ENCODE data around the gene HMCN1. TPM values are rescaled to one million over a fixed set of nuclear protein-coding genes. Genes with fewer than 3 reads are reported as not detected.

The HMCN1 gene
- total RNA-seq, 1 experiment from 2014 or later = 0.31 TPM

DNA sequence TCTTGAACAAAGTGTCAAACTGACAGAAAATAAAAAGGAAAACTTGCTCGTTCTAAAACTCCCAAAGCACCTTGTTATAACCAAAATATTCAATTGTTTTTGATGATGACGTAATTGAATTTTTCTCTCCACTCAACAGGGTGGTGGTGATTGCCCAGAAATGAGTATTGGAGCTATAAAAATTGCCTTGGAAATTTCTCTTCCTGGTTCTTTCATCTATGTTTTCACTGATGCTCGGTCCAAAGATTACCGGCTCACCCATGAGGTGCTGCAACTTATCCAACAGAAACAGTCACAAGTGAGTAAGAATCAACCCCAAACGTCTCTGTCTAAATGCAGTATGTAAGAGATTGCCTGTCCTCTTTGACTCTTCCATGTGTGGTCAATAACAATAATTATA is 130.1 kb downstream of the HMCN1 start:
- Histone ChIP-seq H3K4me3 (no peak overlapping the region), H3K36me3 (ENCODE audit: low read depth) (no peaks in the 10 kb centered on the region), H3K9me3 (ENCODE audit: insufficient read depth, low read depth) (no peaks in the 10 kb centered on the region; the same call in 1 of the 2 replicates), H2AFZ (no peak overlapping the region), H3K79me2 (ENCODE audit: low read depth) (no peaks in the 10 kb centered on the region), H3K27ac (no peak overlapping the region), H3K27me3 (ENCODE audit: insufficient read depth, low read depth) (no peaks in the 10 kb centered on the region), H3K4me2 (no peak overlapping the region), H4K20me1 (ENCODE audit: insufficient read depth) (no peaks in the 10 kb centered on the region), H3K9me2 (ENCODE audit: insufficient read depth) (peaks cover 7% of the 10 kb centered on the region; the same call in 1 of the 2 replicates), H3K4me1 (replicated peaks; ENCODE audit: insufficient read depth) (peaks cover 7% of the 10 kb centered on the region; the same call in 1 of the 2 replicates), H3F3A (ENCODE audit: insufficient read depth, low read depth) (no peaks in the 10 kb centered on the region)
- POLR2A ChIA-PET (ENCODE audit: unreplicated experiment) = no interaction called here
- TF ChIP-seq, protein P1, sequence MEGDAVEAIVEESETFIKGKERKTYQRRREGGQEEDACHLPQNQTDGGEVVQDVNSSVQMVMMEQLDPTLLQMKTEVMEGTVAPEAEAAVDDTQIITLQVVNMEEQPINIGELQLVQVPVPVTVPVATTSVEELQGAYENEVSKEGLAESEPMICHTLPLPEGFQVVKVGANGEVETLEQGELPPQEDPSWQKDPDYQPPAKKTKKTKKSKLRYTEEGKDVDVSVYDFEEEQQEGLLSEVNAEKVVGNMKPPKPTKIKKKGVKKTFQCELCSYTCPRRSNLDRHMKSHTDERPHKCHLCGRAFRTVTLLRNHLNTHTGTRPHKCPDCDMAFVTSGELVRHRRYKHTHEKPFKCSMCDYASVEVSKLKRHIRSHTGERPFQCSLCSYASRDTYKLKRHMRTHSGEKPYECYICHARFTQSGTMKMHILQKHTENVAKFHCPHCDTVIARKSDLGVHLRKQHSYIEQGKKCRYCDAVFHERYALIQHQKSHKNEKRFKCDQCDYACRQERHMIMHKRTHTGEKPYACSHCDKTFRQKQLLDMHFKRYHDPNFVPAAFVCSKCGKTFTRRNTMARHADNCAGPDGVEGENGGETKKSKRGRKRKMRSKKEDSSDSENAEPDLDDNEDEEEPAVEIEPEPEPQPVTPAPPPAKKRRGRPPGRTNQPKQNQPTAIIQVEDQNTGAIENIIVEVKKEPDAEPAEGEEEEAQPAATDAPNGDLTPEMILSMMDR (conservative IDR thresholded peaks at IDR 0.05) = no peak
- no peak for TF ChIP-seq EZH2 (IDR thresholded peaks at IDR 0.05; ENCODE audit: low read depth)
- no peak for DNase-seq
- CTCF ChIA-PET = no interaction called here
- no TSS peak for BruUV-seq (replicated peaks)
- intact Hi-C loops (cut with micrococcal nuclease; ENCODE audit: unreplicated experiment) = no loop called here

- H3K27ac ChIP-seq = no peak overlapping the region
- ChIA-PET CTCF (no interaction called here), POLR2A (ENCODE audit: unreplicated experiment) (no interaction called here)
- H3K4me2 ChIP-seq = no peak overlapping the region
- no peaks in the 10 kb centered on the region for H4K20me1 ChIP-seq (ENCODE audit: insufficient read depth)
- intact Hi-C loops (cut with micrococcal nuclease; ENCODE audit: unreplicated experiment) = no loop called here
- no peak for DNase-seq
- peaks cover 7% of the 10 kb centered on the region; the same call in 1 of the 2 replicates for H3K9me2 ChIP-seq (ENCODE audit: insufficient read depth)
- H2AFZ ChIP-seq = peak overlapping the region; percentile 32; the same call in 1 of the 2 replicates
- BruUV-seq (replicated peaks) = no TSS peak
- no peaks in the 10 kb centered on the region for H3F3A ChIP-seq (ENCODE audit: insufficient read depth, low read depth)
- H3K4me1 ChIP-seq (replicated peaks; ENCODE audit: insufficient read depth) = peaks cover 7% of the 10 kb centered on the region; the same call in 1 of the 2 replicates
- no peaks in the 10 kb centered on the region; the same call in 1 of the 2 replicates for H3K9me3 ChIP-seq (ENCODE audit: insufficient read depth, low read depth)
- TF ChIP-seq, protein P1 (conservative IDR thresholded peaks at IDR 0.05) = no peak
- no peaks in the 10 kb centered on the region for H3K79me2 ChIP-seq (ENCODE audit: low read depth)
- no peak overlapping the region for H3K4me3 ChIP-seq
- H3K27me3 ChIP-seq (ENCODE audit: insufficient read depth, low read depth) = no peaks in the 10 kb centered on the region
- H3K36me3 ChIP-seq (ENCODE audit: low read depth) = no peaks in the 10 kb centered on the region
Observed at GRCh38 chr1:185864889-185865517, 130.8 kb downstream of the HMCN1 start.

- ChIA-PET CTCF (no interaction called here), POLR2A (ENCODE audit: unreplicated experiment) (no interaction called here)
- Histone ChIP-seq H3F3A (ENCODE audit: insufficient read depth, low read depth) (no peaks in the 10 kb centered on the region), H3K4me3 (no peak overlapping the region), H3K4me2 (no peak overlapping the region), H3K79me2 (ENCODE audit: low read depth) (no peaks in the 10 kb centered on the region), H3K36me3 (ENCODE audit: low read depth) (no peaks in the 10 kb centered on the region), H3K4me1 (replicated peaks; ENCODE audit: insufficient read depth) (no peaks in the 10 kb centered on the region), H3K27me3 (ENCODE audit: insufficient read depth, low read depth) (no peaks in the 10 kb centered on the region), H3K27ac (no peak overlapping the region), H3K9me2 (ENCODE audit: insufficient read depth) (no peaks in the 10 kb centered on the region; the same call in 1 of the 2 replicates), H2AFZ (no peak overlapping the region), H3K9me3 (ENCODE audit: insufficient read depth, low read depth) (no peaks in the 10 kb centered on the region), H4K20me1 (ENCODE audit: insufficient read depth) (no peaks in the 10 kb centered on the region)
- DNase-seq = no peak
- no peak for TF ChIP-seq EZH2 (IDR thresholded peaks at IDR 0.05; ENCODE audit: low read depth)
- TF ChIP-seq, protein P1 (conservative IDR thresholded peaks at IDR 0.05) = no peak
- intact Hi-C loops (cut with micrococcal nuclease; ENCODE audit: unreplicated experiment) = no loop called here
- BruUV-seq (replicated peaks) = no TSS peak
Observed at GRCh38 chr1:185869590-185869989, 135.4 kb downstream of the HMCN1 start.
